HG03469 (cell line): ENCODE data around the gene N4BP3.
"Not testable (repeated sequence)": the region's sequence is repeated elsewhere in the genome, so short reads cannot be mapped to it uniquely, and the experiment has no call there.

Experiments used
- ATAC-seq: cut with Tn5 transposase; IDR thresholded peaks from one replicate; pipeline ENCODE4 v1.9.1; 2021; ENCODE audit warnings: mild to moderate bottlenecking, moderate library complexity, moderate number of reproducible peaks; ENCODE audit not compliant: unreplicated experiment

N4BP3 gene

DNA sequence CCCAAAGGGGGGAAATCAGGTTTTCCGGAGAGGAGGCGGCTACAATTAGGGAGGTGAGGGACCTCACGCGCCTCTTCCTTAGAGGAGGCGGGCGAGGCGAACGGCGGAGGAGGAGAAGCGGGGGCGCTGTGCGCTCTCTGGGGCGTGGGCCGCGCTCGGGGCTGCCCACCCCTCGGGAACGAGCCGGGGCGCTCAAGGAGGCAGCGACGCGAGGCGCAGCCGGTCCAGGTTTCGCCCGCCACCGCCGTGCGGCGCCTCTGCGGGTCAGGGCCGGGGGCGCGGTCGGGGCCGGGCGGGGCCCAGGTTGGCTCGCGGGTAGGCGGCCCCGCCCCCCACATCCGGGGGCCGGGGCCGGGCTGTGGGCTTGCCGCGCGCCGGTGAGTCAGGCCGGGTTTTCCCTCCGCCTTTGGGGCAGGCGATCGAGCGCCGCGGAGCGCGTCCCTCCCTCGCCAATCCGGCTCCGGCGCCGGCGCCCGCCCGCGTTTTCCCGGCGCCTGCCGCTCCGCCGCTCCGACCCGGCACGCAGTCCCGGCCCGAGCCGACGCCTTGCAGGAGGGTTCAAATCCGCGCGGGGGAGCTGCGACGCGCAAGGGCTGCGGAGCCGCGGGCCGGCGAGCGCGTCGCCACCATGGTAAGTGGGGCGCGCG, at the start of gene N4BP3:
Gene N4BP3 (plus strand): TSS at position 392 of the 647 bp plus-strand sequence. CDS start 6,052 bp downstream, outside the sequence.
- ATAC-seq: peak; percentile 31

DNA sequence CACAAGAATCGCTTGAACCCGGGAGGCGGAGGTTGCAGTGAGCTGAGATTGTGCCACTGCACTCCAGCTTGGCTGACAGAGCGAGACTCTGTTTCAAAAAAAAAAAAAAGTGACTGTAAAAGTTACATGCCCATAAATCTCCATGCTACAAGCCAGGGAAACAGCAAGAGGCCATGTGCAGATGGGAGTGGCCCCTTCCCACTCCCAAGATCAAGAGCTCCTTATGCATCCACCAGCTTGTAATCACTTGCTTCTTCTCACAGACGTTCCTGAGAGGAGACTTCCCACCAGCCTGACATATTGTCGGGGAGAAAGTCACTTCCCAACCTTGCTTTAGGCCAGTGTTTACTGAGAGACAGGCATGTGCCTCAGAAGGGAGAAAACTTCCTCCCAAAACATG, 45.6 kb upstream of the N4BP3 start:
- ATAC-seq: no peak

DNA sequence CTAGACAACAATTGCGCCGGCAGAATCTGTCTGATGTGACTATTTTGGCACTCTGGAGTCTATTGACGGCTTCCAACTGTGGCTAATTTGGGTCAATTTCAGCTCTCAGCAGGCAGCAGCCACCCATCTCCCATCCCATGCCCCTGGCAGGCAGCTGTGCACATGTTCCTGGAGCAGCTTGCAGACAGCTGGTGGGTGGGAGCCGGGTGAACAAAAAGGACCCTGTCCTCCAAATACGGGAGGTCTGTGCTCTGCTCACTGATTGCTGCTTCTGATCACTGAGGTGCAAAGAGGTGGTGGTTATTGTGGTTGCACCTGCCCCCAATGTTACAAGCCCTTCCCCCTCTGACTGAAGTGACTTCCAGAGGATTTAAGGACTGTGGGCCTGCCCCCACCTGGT, 45.0 kb upstream of the N4BP3 start:
- ATAC-seq: no peak

GRCh38 chr5:178069909-178070308, 43.4 kb upstream of the N4BP3 start:
- no peak for ATAC-seq

DNA sequence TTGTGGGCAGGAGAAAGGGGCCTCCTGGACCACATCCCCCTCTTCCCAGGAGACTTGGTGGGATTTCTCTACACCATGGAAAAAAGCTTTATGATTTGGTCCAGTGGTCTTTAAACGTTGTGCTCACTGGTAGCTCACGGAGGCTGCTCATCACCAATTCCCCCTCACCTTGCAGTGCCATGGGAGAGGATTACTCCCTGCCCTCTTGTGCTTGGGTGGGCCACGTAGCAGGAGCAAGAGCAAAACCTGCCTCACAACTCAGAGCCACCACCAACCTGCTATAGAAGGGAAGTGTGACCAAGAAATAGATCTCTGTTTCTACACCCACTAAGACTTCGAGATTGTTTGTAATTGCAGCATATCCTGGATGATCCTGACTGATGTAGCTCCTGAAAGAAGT, 42.2 kb upstream of the N4BP3 start:
- ATAC-seq: no peak

- no peak for ATAC-seq
These were observed 40.6 kb upstream of the N4BP3 start for GRCh38 chr5:178072749-178073148.

- ATAC-seq: no peak
These were observed 38.9 kb upstream of the N4BP3 start for GRCh38 chr5:178074266-178074952.

DNA sequence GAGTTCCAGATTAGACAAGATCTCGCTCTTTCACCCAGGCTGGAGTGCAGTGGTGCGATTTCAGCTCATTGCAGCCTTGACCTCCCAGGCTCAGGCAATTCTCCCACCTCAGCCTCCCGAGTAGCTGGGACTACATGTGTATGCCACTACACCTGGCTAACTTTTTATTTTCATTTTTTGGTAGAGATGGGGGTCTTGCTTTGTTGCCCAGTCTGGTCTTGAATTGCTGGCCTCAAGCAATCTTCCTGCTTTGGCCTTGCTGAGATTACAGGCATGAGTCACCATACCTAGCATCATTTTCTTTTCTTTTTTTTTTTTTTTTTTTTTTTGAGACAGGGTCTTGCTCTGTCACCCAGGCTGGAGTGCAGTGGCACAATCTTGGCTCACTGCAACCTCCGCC, 36.4 kb upstream of the N4BP3 start:
- ATAC-seq: not testable (repeated sequence)

DNA sequence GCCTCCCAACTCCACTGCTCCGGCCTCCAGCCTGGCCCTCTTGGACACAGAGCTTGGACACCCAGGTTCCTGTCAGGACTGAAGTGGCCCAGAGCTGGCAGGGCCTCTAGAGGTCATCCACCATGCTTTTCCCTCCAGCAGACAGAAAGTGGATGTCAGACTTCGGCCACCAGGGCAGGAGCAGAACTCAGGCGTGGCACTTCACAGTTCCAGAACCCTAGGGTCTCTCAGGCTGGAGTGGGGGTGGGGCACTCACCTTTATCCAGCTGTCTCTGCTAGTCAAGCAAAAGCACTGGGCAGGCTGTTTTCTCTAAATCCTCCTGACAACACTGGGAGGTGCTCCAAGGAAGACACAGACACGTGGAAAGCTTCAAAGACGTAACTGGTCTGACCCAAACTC, 35.6 kb upstream of the N4BP3 start:
- ATAC-seq: no peak

GRCh38 chr5:178078197-178079010, 34.9 kb upstream of the N4BP3 start:
- ATAC-seq: no peak

GRCh38 chr5:178080056-178080455, 33.3 kb upstream of the N4BP3 start:
- ATAC-seq: no peak

GRCh38 chr5:178080618-178081410, 32.5 kb upstream of the N4BP3 start:
- no peak for ATAC-seq

GRCh38 chr5:178081571-178082243, 31.6 kb upstream of the N4BP3 start:
- ATAC-seq: no peak

GRCh38 chr5:178083922-178084321, 29.4 kb upstream of the N4BP3 start:
- ATAC-seq: no peak

- ATAC-seq: no peak
These were observed 28.0 kb upstream of the N4BP3 start for GRCh38 chr5:178085316-178085715.

- no peak for ATAC-seq
These were observed 27.1 kb upstream of the N4BP3 start for GRCh38 chr5:178086266-178086665.

GRCh38 chr5:178087199-178087598, 26.1 kb upstream of the N4BP3 start:
- not testable (repeated sequence) for ATAC-seq

DNA sequence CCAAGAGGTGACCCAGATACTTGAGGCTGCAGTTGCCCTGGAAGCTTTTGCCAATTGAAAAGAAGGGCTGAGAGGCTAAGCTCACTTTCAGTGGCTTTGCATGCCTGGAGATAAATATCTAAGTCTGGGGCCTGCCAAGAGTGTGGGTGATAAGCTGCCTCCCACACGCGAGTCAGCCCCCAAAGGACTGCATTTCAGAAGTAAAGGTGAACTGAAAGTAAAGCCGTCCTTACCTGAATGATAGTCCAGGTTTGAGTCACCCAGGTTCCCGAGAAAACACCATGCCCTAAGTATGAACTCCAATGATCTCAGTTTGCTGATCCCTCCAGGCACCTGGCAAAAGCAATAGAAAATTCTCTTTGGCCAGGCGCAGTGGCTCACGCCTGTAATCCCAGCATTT, 22.5 kb upstream of the N4BP3 start:
- ATAC-seq: no peak

DNA sequence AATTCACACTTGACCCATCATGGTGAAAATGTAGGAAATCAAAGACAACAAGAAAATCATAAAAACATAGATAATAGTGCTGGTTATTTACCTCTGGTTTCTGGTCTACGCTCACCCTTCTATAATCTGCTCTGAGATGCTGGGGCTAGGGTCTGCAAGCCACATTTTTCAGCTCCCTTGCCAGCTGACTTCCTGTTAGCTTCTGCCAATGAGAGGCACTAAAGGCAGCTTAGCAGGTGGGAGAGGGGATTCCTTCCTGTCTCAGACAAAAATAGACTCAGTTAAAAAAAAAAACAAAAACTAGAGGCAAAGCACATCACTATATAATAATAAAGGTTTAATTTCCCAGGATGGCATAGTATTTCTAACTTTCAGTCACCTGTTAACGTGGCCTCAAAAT, 20.2 kb upstream of the N4BP3 start:
- ATAC-seq: no peak

GRCh38 chr5:178094345-178094744, 19.0 kb upstream of the N4BP3 start:
- ATAC-seq: no peak
